H1 (cell line): ENCODE data around the gene GNG8.

Experiments used
- ATF3 ChIP-seq: IDR thresholded peaks from 2 replicates; pipeline ENCODE4 v1.6.1; 2011; ENCODE audit warnings: low read depth, mild to moderate bottlenecking, low read length; ENCODE audit not compliant: insufficient read depth
- CBX5 ChIP-seq: fragments of 300-800, 300-1000 bp; sonication (generic); IDR thresholded peaks from 2 replicates; pipeline ENCODE4 v1.7.1; 2016; ENCODE audit warnings: antibody characterized with exemption, low read length, low read depth
- CEBPB ChIP-seq: IDR thresholded peaks from 2 replicates; pipeline ENCODE4 v1.6.1; 2012; ENCODE audit warnings: low read depth, low read length
- EP300 ChIP-seq, 2 experiments: IDR thresholded peaks; 1 replicate in 1 of 2; 2 replicates in 1 of 2; pipeline ENCODE4 v1.6.1; 2011 to 2012; ENCODE audit warnings: low read depth in 2 of 2, low read length in 2 of 2, mild to moderate bottlenecking in 2 of 2, borderline replicate concordance in 1 of 2, inconsistent platforms in 1 of 2, moderate library complexity in 1 of 2
- EZH2 ChIP-seq: fragments of 200-600 bp; sonication (generic); IDR thresholded peaks from 2 replicates; pipeline ENCODE4 v1.7.1; 2012; ENCODE audit warnings: low read depth, mild to moderate bottlenecking, moderate library complexity, low read length, inconsistent platforms; ENCODE audit not compliant: severe bottlenecking
- FOSL1 ChIP-seq: IDR thresholded peaks from 2 replicates; pipeline ENCODE4 v1.6.1; 2011; ENCODE audit warnings: mild to moderate bottlenecking, low read depth, low read length, moderate library complexity; ENCODE audit not compliant: insufficient read depth
- HDAC2 ChIP-seq, 2 experiments: fragments of 300-600 bp in 1 of 2; sonication (generic) in 1 of 2; IDR thresholded peaks; 2 replicates each; pipeline ENCODE4 v1.6.1; 2011 to 2012; ENCODE audit warnings: low read depth in 2 of 2, low read length in 2 of 2, mild to moderate bottlenecking in 2 of 2, moderate library complexity in 2 of 2, borderline replicate concordance in 1 of 2, inconsistent platforms in 1 of 2
- HDAC6 ChIP-seq: IDR thresholded peaks from one replicate; pipeline ENCODE4 v1.7.1; 2012; ENCODE audit warnings: low read depth, mild to moderate bottlenecking, inconsistent platforms, low read length, moderate library complexity
- POLR2A ChIP-seq, 2 experiments: IDR thresholded peaks; 1 replicate in 1 of 2; 2 replicates in 1 of 2; pipeline ENCODE4 v1.6.1; 2011; ENCODE audit warnings: low read depth in 2 of 2, low read length in 2 of 2, mild to moderate bottlenecking in 2 of 2; ENCODE audit errors: control extremely low read depth in 1 of 2
- POLR2AphosphoS5 ChIP-seq: IDR thresholded peaks from 2 replicates; pipeline ENCODE4 v1.6.1; 2011; ENCODE audit warnings: low read depth, low read length
- TAF1 ChIP-seq: IDR thresholded peaks from 2 replicates; pipeline ENCODE4 v1.6.1; 2011; ENCODE audit warnings: mild to moderate bottlenecking, low read depth, low read length
- TF ChIP-seq, protein P1 (sequence below), 3 experiments: IDR thresholded peaks; 1 replicate in 2 of 3; 2 replicates in 1 of 3; pipeline versions ENCODE4 v1.5.1 to v1.6.1; 2011; ENCODE audit warnings: low read length in 3 of 3, mild to moderate bottlenecking in 3 of 3, inconsistent platforms in 2 of 3, low read depth in 1 of 3, moderate library complexity in 1 of 3; ENCODE audit not compliant: insufficient read depth in 1 of 3; ENCODE audit errors: control extremely low read depth in 1 of 3
- TF ChIP-seq, protein P2 (sequence below): IDR thresholded peaks from 2 replicates; pipeline ENCODE4 v1.6.1; 2012; ENCODE audit warnings: inconsistent platforms
- TF ChIP-seq, protein P3 (sequence below): IDR thresholded peaks from 2 replicates; pipeline ENCODE4 v1.6.1; 2011; ENCODE audit warnings: low read length, improper control_type of control experiment

- TF ChIP-seq, protein P1, sequence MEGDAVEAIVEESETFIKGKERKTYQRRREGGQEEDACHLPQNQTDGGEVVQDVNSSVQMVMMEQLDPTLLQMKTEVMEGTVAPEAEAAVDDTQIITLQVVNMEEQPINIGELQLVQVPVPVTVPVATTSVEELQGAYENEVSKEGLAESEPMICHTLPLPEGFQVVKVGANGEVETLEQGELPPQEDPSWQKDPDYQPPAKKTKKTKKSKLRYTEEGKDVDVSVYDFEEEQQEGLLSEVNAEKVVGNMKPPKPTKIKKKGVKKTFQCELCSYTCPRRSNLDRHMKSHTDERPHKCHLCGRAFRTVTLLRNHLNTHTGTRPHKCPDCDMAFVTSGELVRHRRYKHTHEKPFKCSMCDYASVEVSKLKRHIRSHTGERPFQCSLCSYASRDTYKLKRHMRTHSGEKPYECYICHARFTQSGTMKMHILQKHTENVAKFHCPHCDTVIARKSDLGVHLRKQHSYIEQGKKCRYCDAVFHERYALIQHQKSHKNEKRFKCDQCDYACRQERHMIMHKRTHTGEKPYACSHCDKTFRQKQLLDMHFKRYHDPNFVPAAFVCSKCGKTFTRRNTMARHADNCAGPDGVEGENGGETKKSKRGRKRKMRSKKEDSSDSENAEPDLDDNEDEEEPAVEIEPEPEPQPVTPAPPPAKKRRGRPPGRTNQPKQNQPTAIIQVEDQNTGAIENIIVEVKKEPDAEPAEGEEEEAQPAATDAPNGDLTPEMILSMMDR (IDR thresholded peaks at IDR 0.05; ENCODE audit: control extremely low read depth in 1 of 3, insufficient read depth in 1 of 3, low read depth in 1 of 3, low read length in 3 of 3), result no peak
- TF ChIP-seq CBX5 (no peak), POLR2AphosphoS5 (no peak), POLR2A (IDR thresholded peaks at IDR 0.05; ENCODE audit: control extremely low read depth in 1 of 2, low read depth in 2 of 2, low read length in 2 of 2) (no peak), EZH2 (no peak), CEBPB (no peak), FOSL1 (no peak), ATF3 (no peak), HDAC6 (no peak), HDAC2 (IDR thresholded peaks at IDR 0.05; ENCODE audit: borderline replicate concordance in 1 of 2, low read depth in 2 of 2, low read length in 2 of 2) (no peak), TAF1 (no peak), EP300 (IDR thresholded peaks at IDR 0.05; ENCODE audit: borderline replicate concordance in 1 of 2, low read depth in 2 of 2, low read length in 2 of 2) (no peak)
- TF ChIP-seq, protein P2, sequence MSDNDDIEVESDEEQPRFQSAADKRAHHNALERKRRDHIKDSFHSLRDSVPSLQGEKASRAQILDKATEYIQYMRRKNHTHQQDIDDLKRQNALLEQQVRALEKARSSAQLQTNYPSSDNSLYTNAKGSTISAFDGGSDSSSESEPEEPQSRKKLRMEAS, result no peak
- TF ChIP-seq, protein P3, sequence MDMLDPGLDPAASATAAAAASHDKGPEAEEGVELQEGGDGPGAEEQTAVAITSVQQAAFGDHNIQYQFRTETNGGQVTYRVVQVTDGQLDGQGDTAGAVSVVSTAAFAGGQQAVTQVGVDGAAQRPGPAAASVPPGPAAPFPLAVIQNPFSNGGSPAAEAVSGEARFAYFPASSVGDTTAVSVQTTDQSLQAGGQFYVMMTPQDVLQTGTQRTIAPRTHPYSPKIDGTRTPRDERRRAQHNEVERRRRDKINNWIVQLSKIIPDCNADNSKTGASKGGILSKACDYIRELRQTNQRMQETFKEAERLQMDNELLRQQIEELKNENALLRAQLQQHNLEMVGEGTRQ, result no peak
Observed at GRCh38 chr19:46650445-46650844, 14.4 kb upstream of the GNG8 start.
